Glutamatergic neuron (in vitro differentiated cells): ENCODE measurements around the gene MAPKAP1. TPM values are rescaled to one million over a fixed set of nuclear protein-coding genes. Genes with fewer than 3 reads are reported as not detected.
A peak's percentile ranks its signal among the peaks of the same experiment; 100 is the strongest.

ENCODE experiments used
- DNase-seq: peaks from one replicate; pipeline ENCODE4 v3.0.0; 2022
- H3K27ac Mint-ChIP-seq: one replicate; pipeline ENCODE4 v1.8.0; 2020; ENCODE audit warnings: mild to moderate bottlenecking, mixed read lengths, inconsistent platforms; ENCODE audit not compliant: unreplicated experiment
- H3K27me3 Mint-ChIP-seq: one replicate; pipeline ENCODE4 v1.8.0; 2020; ENCODE audit warnings: mild to moderate bottlenecking, moderate library complexity, mixed read lengths, inconsistent platforms; ENCODE audit not compliant: unreplicated experiment
- H3K36me3 Mint-ChIP-seq: one replicate; pipeline ENCODE4 v1.8.0; 2020; ENCODE audit warnings: mild to moderate bottlenecking, mixed read lengths, inconsistent platforms; ENCODE audit not compliant: unreplicated experiment
- H3K4me1 Mint-ChIP-seq: one replicate; pipeline ENCODE4 v1.8.0; 2020; ENCODE audit warnings: mild to moderate bottlenecking, low read depth, mixed read lengths, inconsistent platforms; ENCODE audit not compliant: unreplicated experiment
- H3K4me3 Mint-ChIP-seq: one replicate; pipeline ENCODE4 v1.8.0; 2020; ENCODE audit warnings: mild to moderate bottlenecking, mixed read lengths, inconsistent platforms; ENCODE audit not compliant: unreplicated experiment
- H3K9me3 Mint-ChIP-seq: one replicate; pipeline ENCODE4 v1.8.0; 2020; ENCODE audit warnings: mild to moderate bottlenecking, moderate library complexity, mixed read lengths, inconsistent platforms; ENCODE audit not compliant: unreplicated experiment
- CTCF ChIP-seq: fragments of 200-600 bp; sonication (generic); IDR thresholded peaks from one replicate; pipeline ENCODE4 v1.5.0; 2021; ENCODE audit not compliant: partially characterized antibody, unreplicated experiment
- total RNA-seq: library from RNA; stranded (reverse); fragmentation: NEBNext Ultra II Directional; extraction: Animal tissue kit (Norgen Biotek cat#: 25700); gene quantifications from one replicate; pipeline ENCODE4 v1.2.1, GENCODE V29; 2021; ENCODE audit not compliant: unreplicated experiment

Gene MAPKAP1
- total RNA-seq, 1 donor from 2014 or later: 59.6 TPM

DNA sequence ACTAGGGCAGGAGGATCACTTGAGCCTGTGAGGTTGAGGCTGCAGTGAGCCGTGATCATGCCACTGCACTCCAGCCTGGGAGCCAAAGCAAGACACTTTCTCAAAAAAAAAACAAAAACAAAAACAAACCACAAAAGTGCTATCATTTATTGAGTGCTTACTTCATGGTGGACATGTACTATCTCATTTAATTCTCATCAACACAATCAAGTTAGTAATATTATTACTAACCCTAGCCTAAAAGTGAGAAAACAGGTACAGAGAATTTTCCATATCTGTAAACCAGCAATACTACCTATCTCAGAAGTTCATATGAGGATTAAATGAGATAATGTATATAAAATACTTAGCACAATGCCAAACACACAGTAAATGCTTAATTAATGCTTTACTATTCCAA, 85.8 kb downstream of the MAPKAP1 start:
- Mint-ChIP-seq H3K9me3 (peaks cover 5% of the 10 kb centered on the region), H3K4me3 (no peak overlapping the region), H3K4me1 (peaks cover 6% of the 10 kb centered on the region), H3K27ac (no peak overlapping the region), H3K27me3 (peaks cover 3% of the 10 kb centered on the region), H3K36me3 (peaks cover 10% of the 10 kb centered on the region)
- DNase-seq: no peak
- no peak for TF ChIP-seq CTCF

DNA sequence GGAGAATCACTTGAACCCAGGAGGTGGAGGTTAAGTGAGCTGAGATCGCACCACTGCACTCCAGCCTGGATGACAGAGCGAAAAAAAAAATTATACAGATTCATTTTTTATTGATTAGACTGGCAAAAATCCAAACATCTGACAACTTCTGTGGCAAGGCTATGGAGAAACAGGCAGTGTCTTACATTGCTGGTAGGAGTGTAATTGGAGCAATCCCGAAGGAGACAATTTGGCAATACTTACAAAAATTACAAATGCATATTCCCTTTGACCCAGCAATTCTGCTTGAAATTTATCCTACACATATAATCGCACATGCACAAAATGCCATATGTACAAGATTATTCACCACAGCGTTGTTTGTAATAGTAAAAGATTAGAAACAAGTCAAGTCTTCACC, 86.8 kb downstream of the MAPKAP1 start:
- Mint-ChIP-seq H3K4me1 (peaks cover 6% of the 10 kb centered on the region), H3K9me3 (peaks cover 5% of the 10 kb centered on the region), H3K36me3 (peaks cover 10% of the 10 kb centered on the region), H3K4me3 (no peak overlapping the region), H3K27me3 (peaks cover 2% of the 10 kb centered on the region), H3K27ac (no peak overlapping the region)
- TF ChIP-seq CTCF: no peak
- DNase-seq: no peak

DNA sequence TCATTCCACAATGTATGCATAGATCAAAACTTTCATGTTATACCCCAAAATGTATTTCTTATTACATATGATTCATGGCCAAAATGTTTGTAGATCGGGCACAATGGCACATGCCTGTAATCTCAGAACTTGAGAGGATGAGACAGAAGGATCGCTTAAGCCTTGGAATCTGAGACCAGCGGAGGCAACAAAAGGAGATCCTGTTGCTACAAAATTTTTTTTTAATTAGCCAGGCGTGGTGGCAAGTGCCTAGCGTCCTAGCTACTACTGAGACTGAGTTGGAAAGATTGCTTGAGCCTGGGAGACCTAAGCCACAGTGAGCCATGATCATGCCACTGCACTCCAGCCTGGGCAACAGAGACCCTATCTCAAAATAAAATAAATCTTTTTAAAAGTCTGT, 89.9 kb downstream of the MAPKAP1 start:
- no peak for DNase-seq
- Mint-ChIP-seq H3K4me3 (no peak overlapping the region), H3K27me3 (peaks cover 3% of the 10 kb centered on the region), H3K9me3 (peaks cover 3% of the 10 kb centered on the region), H3K27ac (no peak overlapping the region), H3K4me1 (peaks cover 11% of the 10 kb centered on the region), H3K36me3 (peaks cover 10% of the 10 kb centered on the region)
- no peak for TF ChIP-seq CTCF

GRCh38 chr9:125613141-125613540, 93.9 kb downstream of the MAPKAP1 start:
- Mint-ChIP-seq H3K36me3 (no peaks in the 10 kb centered on the region), H3K4me1 (peaks cover 15% of the 10 kb centered on the region), H3K9me3 (no peaks in the 10 kb centered on the region), H3K27me3 (peaks cover 2% of the 10 kb centered on the region), H3K27ac (peak overlapping the region; percentile 29), H3K4me3 (no peak overlapping the region)
- no peak for TF ChIP-seq CTCF
- no peak for DNase-seq

DNA sequence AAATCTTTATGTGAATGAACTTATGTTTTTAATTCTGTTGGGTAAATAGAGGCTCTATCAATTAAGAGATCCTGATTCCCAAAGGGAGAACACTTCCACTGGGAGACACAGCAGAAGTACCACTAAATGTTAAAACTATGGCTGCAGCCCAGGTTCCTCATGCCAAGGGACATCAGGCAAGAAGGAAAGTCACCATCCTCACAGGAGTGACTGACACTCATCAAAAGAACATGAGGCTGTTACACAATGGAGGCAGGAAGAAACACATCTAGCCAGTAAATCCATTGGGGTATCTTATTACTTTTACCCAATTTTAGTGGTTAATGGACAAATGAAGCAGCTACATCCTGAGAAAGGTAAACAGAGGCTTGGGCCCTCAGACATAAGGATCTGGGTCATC, 94.4 kb downstream of the MAPKAP1 start:
- H3K4me1 Mint-ChIP-seq: peaks cover 15% of the 10 kb centered on the region

More for the DNA sequence above, 94.4 kb downstream of the MAPKAP1 start:
- Mint-ChIP-seq H3K27ac (no peak overlapping the region), H3K9me3 (no peaks in the 10 kb centered on the region), H3K27me3 (peaks cover 2% of the 10 kb centered on the region), H3K4me3 (no peak overlapping the region), H3K36me3 (no peaks in the 10 kb centered on the region)
- TF ChIP-seq CTCF: no peak
- no peak for DNase-seq
